NOMO-1 (cell line): Measurements from ENCODE around the gene KRTAP4-4.
A peak's percentile ranks its signal among the peaks of the same experiment; 100 is the strongest.
"Not testable (repeated sequence)": the region's sequence is repeated elsewhere in the genome, so short reads cannot be mapped to it uniquely, and the experiment has no call there.

Experiments
- DNase-seq, 2 experiments: peaks; one replicate each; lab custom pipeline; 2025; ENCODE audit not compliant: unreplicated experiment in 2 of 2; lab: John Stamatoyannopoulos, UW

KRTAP4-4 gene

GRCh38 chr17:41148971-41149651 lies 11.4 kb downstream of the KRTAP4-4 start:
- not testable (repeated sequence) for DNase-seq

DNA sequence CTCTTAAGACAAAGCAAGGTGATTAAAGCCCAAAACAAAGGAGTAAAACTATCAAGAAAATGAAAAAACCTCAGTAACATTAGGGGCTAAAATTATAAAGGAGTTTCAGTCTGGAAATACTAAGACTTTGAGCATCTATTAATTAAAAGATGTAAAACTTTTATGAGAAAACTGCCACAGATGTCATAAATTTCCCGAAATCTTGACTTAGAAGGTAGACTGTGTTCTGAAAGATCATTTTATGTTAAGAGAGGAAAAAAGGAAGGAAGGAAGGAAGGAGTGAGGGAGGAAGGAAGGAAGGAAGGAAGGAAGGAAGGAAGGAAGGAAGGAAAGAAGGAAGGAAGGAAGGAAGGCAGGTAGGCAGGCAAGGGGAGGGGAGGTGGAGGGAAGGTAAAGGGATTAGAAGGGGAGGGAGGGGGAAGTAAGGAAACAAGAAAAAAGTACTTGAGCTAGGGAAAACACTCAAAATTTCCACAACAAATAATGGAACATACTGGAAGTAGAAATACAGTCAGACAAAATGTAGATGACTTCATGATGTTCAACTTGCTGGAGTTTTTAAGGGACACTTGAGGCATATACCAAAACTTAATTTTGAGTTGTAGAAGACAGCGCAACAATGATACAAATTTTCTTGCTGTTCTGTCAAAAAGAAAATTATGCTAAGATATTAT lies 12.9 kb downstream of the KRTAP4-4 start:
- DNase-seq: no peak

- DNase-seq: no peak
Measured at GRCh38 chr17:41145261-41145660, 15.3 kb downstream of the KRTAP4-4 start.

DNA sequence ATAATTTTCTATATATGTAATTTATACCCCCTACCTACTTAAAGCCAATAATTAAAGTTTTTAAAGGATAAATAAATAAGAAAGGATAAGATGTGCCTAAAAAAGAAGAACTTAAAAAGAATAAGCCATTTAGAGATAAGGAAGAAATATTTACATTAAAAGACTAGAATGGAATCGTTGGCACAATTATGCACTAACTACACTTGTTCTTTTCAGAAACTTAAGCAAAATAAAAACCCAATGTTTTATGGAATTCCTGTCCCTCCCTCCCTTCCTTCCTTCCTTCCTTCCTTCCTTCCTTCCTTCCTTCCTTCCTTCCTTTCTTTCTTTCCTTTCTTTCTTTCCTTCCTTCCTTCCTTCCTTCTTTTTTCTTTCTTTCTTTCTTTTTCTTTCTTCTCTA lies 15.7 kb downstream of the KRTAP4-4 start:
- no peak for DNase-seq

DNA sequence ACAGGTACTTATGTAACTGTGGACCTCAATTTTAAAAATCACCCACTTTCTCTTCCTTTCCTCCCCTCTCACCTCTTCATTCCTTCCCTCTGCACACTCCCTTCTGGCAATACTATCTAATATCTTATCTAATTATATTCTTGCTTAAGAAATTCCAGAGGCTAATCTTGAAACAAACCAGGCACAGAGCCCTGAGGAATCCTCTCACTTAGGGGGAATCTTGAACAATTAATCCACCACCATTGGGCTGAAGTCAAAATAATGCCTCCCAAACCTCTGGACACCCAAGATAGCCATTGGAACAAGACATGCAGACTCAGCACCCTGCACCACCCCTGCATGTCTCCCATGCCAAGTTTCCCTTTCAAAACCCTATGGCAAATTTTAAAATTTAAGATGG lies 19.2 kb downstream of the KRTAP4-4 start:
- no peak for DNase-seq

GRCh38 chr17:41140360-41141131 lies 20.0 kb downstream of the KRTAP4-4 start, which contains the start of gene KRTAP4-6:
Gene KRTAP4-6 (minus strand): TSS chr17:41140544. CDS start chr17:41140487, 57 bp downstream.
- DNase-seq: no peak

GRCh38 chr17:41139865-41140264 lies 20.7 kb downstream of the KRTAP4-4 start:
- not testable (repeated sequence) for DNase-seq

DNA sequence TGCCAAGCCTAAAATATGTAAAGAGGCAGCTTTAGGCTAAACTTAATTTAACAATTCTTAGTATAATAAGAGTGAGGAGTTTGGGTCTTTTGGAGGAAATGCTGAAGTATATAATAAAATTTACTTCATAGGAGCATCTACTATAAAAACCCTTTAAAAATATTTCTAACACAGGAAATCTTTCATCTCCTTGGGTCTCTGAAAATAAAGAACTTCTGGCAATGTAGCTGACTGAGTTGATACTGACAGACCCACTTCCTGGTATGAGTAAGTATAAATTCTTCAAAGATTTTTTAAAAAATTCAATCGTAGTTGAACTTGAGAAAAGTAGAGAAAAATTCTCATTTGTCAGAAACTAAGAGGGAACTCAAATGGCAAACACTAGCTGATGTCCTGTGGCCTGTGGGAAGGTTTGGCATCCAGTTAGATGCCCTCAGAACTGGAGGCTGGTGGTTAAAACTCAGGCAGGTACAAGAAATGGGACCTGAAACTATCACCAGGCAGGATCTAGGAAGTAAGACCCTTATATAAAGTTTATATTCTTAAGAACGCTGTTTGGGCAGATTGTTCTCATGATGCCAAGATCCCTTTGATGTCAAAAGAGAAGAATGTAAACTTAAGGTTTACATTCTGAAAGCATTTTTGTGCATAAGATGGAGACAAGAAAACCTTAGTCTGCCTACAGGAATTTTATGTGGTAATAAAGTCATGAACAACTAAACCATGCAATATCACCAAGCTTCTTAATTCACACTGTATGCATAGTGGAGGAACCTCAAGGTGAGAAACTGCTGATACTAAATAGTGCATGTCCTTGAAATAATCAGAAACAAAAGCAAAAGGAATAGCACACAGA lies 26.4 kb downstream of the KRTAP4-4 start:
- no peak for DNase-seq

DNA sequence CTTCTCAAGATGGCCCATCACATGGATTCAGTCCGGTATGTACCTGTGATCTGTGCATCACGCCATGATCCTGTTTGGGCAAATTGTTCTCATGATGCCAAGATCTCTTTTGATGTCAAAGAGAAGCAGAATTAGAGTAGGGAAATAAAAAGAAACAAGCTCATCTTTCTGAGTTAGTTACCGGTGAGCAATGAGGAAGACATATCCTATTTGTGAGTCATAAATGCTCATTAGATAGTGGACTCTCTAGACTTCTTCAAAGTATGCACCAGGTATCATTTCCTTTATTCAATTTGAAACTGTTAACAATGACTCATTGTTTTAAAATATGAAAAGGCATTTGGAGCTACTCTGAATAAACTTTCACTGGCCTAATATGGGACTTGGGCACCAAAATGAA lies 28.6 kb downstream of the KRTAP4-4 start:
- DNase-seq: peak in 1 of 2 experiments; percentile 51

DNA sequence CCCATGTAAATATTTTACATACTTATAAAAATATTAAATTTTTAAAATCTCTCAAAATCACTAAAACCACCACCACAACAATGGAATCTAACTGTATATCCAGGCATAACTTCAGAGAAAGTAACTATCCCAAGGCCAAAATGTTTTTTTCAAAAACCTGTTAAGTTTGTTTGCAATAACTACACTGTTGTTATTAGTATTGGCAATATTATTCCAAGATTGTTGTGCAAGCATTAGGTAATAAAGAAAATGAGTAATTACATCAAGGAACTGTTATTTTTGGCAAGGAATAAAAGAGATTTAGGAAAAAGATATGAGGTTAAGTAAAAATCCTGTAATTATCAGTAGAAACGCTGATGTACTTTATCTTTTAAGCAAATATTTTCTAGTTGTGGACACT lies 33.2 kb downstream of the KRTAP4-4 start:
- DNase-seq: no peak

DNA sequence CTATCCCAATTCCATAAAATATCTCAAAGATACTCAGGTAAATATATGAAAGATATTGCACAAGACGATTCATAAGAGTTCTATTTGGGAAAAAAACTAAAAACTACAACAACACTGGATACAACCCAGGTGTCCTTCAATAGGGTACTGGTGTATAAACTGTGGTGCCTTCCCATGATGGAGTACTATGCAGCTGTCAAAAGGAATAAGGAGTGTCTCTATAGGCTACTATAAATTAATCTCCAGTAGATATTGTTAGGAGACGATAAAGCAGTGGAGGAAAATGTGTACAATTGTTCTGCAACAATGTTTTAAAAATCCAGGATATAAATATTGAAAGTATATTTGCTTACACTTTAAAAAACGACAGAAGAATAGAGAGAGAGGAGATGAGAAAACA lies 34.1 kb downstream of the KRTAP4-4 start:
- DNase-seq: no peak

DNA sequence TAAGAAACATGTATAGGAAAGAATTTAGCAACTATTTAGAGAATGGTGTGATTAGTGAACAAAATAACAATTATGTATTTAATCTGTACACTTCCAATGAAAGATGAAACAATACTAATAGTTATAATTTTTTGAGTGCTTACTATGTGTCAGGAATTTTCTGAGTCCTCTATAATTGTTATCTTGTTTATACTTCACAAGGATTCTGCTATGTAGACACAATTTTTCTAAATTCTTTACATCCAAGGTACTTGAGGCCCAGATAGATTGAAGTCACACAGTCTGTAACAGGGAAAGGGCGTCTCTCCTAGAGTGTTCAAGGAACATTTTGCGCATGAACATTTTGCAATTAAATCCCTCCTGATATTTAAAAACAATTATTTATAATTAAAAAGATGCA lies 35.5 kb downstream of the KRTAP4-4 start:
- DNase-seq: no peak

DNA sequence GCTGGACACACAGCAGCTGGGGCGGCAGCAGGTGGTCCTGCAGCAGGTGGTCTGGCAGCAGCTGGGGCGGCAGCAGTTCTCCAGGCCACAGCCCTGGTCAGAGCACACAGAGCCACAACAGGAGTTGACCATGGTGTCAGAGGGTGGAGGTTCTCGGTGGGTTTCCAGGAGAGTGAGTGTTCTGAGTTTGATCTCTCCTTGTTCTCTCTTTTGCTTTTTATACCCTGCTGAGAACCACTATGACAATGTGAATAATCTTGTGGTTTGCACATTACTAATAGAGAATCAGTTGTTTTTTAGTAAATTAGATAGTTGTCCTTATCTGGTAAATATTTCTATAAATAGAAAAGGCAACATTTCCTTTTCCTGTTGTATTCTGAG lies 36.6 kb downstream of the KRTAP4-4 start, which contains the start of gene KRTAP4-12:
Gene KRTAP4-12 (minus strand): TSS at position 192 of the 381 bp plus-strand sequence. CDS start 60 bp downstream, at position 132.
- not testable (repeated sequence) for DNase-seq

DNA sequence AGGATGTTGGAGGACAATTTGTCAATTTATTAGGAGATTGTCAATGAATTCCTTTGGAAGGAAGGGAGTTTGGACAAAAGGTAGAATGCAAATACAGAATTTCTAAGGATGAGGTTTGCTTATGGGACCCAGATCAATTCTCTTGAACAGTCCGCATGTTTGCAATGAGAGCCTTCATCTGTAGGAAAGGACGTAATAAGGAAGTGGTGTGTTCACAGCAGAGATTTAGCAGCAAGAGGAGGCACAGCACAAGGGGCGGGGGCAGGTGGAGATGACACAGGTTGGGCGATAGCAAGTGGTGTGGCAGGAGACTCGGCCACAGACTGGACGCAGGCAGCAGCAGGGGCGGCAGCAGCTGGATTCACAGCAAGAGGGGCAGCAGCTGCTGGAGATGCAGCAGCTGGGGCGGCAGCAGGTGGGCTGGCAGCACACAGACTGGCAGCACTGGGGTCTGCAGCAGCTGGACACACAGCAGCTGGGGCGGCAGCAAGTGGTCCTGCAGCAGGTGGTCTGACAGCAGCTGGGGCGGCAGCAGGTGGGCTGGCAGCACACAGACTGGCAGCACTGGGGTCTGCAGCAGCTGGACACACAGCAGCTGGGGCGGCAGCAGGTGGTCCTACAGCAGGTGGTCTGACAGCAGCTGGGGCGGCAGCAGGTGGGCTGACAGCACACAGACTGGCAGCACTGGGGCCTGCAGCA lies 37.1 kb downstream of the KRTAP4-4 start:
- not testable (repeated sequence) for DNase-seq

DNA sequence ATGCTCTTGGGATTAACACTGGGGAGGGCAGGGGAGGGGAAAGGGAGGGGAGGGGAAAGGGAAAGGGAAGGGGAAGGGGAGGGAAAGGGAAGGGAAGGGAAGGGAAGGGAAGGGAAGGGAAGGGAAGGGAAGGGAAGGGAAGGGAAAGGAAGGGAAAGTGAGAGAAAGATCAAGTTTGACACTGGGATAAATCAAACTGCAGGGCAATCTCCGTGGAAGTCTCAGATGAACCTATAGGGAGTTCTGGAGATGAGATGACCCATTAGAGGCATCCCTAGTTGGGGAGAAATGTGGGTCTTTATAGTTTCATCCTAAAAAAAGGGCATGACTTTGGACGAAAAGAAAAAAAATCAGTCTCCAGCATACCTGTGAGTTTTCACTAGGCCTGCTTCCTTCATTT lies 38.8 kb downstream of the KRTAP4-4 start:
- no peak for DNase-seq

- DNase-seq: peak in 1 of 2 experiments; percentile 77
Measured at GRCh38 chr17:41119696-41120690, 40.6 kb downstream of the KRTAP4-4 start.

GRCh38 chr17:41118721-41119120 lies 41.8 kb downstream of the KRTAP4-4 start:
- no peak for DNase-seq

GRCh38 chr17:41117846-41118386 lies 42.6 kb downstream of the KRTAP4-4 start, which contains the start of gene KRTAP4-11:
Gene KRTAP4-11 (minus strand): TSS chr17:41118373. CDS start chr17:41118315, 58 bp downstream.
- not testable (repeated sequence) for DNase-seq
